H54 (cell line): ENCODE data around the gene ARHGEF2.

ENCODE experiments used
- DNase-seq: peaks from one replicate; pipeline ENCODE4 v3.0.0; 2011; ENCODE audit warnings: low spot score, mixed read lengths; ENCODE audit not compliant: insufficient read length
- FAIRE-seq: peaks from 3 replicates; lab custom pipeline; 2011; peaks lifted over from hg19 to GRCh38; lab: Jason Lieb, UNC
- POLR2A ChIP-seq: IDR thresholded peaks from 2 replicates; pipeline ENCODE4 v1.6.1; 2011; ENCODE audit warnings: low read depth, mild to moderate bottlenecking, low read length

The ARHGEF2 gene

GRCh38 chr1:155952505-155952890 is 25.8 kb downstream of the ARHGEF2 start:
- no peak for TF ChIP-seq POLR2A
- DNase-seq, result no peak
- FAIRE-seq, result no peak

GRCh38 chr1:155951753-155952504 is 26.4 kb downstream of the ARHGEF2 start:
- no peak for FAIRE-seq
- TF ChIP-seq POLR2A, result no peak
- DNase-seq, result no peak

DNA sequence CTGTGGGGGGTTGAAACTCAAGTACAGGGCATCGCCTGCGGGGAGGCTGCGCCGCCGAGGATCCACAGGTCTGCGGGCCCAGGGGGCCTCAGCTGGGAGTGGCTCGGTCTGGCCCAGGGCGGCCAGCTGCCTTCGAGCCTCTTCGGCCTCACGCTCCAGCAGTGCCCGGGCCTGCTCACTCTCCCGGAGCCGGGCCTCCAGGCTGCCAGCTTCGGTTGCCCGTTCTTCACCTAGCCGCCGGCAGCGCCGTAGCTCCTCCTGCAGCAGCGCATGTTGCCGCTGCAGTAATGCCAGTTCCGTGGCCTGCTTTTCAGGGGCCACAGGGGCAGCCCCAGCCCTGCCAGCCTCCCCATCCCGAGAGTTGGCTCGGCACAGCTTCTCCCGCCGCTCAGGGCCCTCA is 27.5 kb downstream of the ARHGEF2 start:
- FAIRE-seq (no peak), DNase-seq (no peak)
- TF ChIP-seq POLR2A, result no peak

DNA sequence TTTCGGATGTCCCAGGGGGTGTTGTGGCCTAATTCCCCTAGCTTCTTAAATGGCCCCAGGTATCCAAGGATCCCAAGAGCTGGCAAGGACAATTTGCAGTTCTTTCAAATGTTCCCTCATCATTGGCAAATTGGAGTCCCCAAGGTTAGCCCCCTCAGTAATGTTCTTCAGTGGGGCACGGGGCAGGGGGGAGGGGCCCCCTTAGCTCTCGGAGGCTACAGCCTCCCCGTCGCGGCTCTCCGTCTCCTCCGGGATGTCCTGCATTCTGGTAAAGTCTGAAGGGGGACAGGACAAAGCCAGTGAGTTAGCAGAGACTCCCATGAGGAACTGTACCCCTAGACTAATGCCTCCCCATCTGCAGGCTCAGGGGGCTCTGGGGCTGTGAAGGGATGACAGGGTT is 30.6 kb downstream of the ARHGEF2 start:
- no peak for DNase-seq
- FAIRE-seq, result no peak
- no peak for TF ChIP-seq POLR2A

DNA sequence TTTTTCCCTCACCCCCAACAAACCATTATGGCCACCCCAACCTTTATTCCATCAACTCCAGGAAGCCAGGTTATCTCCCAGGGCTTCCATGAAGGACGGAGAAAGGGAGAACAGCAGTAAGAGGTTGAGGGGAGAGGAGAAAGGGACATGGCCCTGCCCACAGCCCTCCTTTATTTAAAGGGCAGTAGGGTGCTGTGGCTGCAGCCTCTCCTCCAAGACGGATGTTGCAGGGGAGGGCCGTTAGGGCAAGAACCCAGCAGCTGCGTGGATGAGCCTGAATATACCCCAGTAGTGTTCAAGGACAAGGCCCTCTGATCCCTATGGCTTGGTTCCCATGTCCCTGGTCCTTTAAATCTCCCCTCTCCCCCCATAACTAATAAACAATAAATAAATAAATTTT is 31.1 kb downstream of the ARHGEF2 start:
- no peak for DNase-seq
- TF ChIP-seq POLR2A, result no peak
- no peak for FAIRE-seq

GRCh38 chr1:155946633-155947219 is 31.6 kb downstream of the ARHGEF2 start:
- DNase-seq, result no peak
- no peak for FAIRE-seq
- TF ChIP-seq POLR2A, result no peak

DNA sequence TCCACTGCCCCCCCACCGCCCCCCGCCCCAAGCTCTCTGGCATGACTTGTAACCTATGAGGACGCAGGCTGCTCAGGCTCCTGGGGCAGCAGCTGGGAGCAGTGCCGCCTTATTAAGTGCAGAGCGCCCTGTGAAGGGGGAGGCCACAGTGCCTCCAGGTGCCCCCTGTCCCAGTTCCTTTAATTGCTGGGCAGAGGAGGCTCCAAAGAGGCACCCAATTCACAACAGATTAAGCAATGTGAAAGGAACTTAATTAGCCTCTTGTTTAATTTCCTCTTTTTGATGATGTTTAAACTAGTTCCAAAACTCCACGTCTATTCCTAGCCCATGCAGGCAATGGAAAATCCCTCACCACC is 33.9 kb downstream of the ARHGEF2 start:
- no peak for TF ChIP-seq POLR2A
- FAIRE-seq (no peak), DNase-seq (no peak)

DNA sequence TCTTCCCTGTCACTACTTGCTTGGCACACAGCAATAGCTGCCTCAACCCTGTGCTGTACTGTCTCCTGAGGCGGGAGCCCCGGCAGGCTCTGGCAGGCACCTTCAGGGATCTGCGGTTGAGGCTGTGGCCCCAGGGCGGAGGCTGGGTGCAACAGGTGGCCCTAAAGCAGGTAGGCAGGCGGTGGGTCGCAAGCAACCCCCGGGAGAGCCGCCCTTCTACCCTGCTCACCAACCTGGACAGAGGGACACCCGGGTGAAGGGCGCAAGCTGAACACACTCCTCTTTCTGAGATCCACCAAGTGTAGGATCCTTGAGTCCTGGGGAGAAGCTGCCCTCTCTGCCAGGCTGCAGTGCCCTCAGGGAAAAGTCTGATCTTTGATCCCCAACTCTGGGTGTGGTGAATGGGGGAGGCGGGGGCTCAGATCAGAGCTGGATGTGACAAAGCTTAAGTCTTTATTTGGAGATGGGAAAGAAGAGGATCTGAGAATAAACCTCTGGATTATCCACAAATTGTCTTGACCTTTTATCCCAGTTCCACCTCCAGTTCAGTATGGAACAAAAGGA is 35.7 kb downstream of the ARHGEF2 start:
- FAIRE-seq, result no peak
- no peak for DNase-seq
- no peak for TF ChIP-seq POLR2A

DNA sequence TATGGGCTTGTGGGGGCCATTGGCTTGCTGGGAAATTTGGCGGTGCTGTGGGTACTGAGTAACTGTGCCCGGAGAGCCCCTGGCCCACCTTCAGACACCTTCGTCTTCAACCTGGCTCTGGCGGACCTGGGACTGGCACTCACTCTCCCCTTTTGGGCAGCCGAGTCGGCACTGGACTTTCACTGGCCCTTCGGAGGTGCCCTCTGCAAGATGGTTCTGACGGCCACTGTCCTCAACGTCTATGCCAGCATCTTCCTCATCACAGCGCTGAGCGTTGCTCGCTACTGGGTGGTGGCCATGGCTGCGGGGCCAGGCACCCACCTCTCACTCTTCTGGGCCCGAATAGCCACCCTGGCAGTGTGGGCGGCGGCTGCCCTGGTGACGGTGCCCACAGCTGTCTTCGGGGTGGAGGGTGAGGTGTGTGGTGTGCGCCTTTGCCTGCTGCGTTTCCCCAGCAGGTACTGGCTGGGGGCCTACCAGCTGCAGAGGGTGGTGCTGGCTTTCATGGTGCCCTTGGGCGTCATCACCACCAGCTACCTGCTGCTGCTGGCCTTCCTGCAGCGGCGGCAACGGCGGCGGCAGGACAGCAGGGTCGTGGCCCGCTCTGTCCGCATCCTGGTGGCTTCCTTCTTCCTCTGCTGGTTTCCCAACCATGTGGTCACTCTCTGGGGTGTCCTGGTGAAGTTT is 36.4 kb downstream of the ARHGEF2 start:
- no peak for FAIRE-seq
- no peak for TF ChIP-seq POLR2A
- DNase-seq, result no peak

- no peak for TF ChIP-seq POLR2A
- DNase-seq (no peak), FAIRE-seq (no peak)
Observed at GRCh38 chr1:155940993-155941844, 37.1 kb downstream of the ARHGEF2 start, which contains the start of gene RXFP4. Gene RXFP4, plus strand, starts transcription at chr1:155941638. Its CDS starts 72 bp downstream, at chr1:155941710.

- DNase-seq, result peak; percentile 61
- 0 out of 2 replicates have a peak, but pooled peaks have one; percentile 31 for TF ChIP-seq POLR2A
- peak; percentile 82 for FAIRE-seq
Observed at GRCh38 chr1:155940482-155940992, 37.8 kb downstream of the ARHGEF2 start.

- DNase-seq (no peak), FAIRE-seq (no peak)
- no peak for TF ChIP-seq POLR2A
Observed at GRCh38 chr1:155938220-155938627, 40.1 kb downstream of the ARHGEF2 start.
